ENCODE measurements around the gene NMRAL1. TPM values are rescaled to one million over a fixed set of nuclear protein-coding genes. Genes with fewer than 3 reads are reported as not detected.

The NMRAL1 gene
- total and polyA plus RNA-seq, 9 donors, result 15.0 to 72.7 (median 51.5) TPM

- Histone ChIP-seq H3K27ac (no peak overlapping the region), H3K27me3 (no peaks in the 10 kb centered on the region), H3K4me3 (no peak overlapping the region), H3K36me3 (no peaks in the 10 kb centered on the region), H3K9me3 (no peaks in the 10 kb centered on the region), H3K4me1 (ENCODE audit: insufficient read depth) (peaks cover 2% of the 10 kb centered on the region)
- WGBS, 3 donors, result 82 to 90% (median 83%) methylated on average over 10 of the region's 10 CpGs
- TF ChIP-seq CTCF (IDR thresholded peaks at IDR 0.05), result no peak
- TF ChIP-seq EP300 (IDR thresholded peaks at IDR 0.05), result no peak
- no peak for TF ChIP-seq POLR2A (IDR thresholded peaks at IDR 0.05)
- intact Hi-C loops (cut with DNase I), result no loop called here
- no peak for DNase-seq
These were observed 5.5 kb downstream of the NMRAL1 start for GRCh38 chr16:4468972-4469371.

- intact Hi-C loops (cut with DNase I), result no loop called here
- no peak for TF ChIP-seq EP300 (IDR thresholded peaks at IDR 0.05)
- no peak for TF ChIP-seq POLR2A (IDR thresholded peaks at IDR 0.05)
- Histone ChIP-seq H3K36me3 (no peaks in the 10 kb centered on the region), H3K27ac (no peak overlapping the region), H3K27me3 (no peaks in the 10 kb centered on the region), H3K4me3 (no peak overlapping the region), H3K9me3 (no peaks in the 10 kb centered on the region), H3K4me1 (ENCODE audit: insufficient read depth) (no peaks in the 10 kb centered on the region)
- 92 to 96% (median 95%) methylated on average over 16 of the region's 16 CpGs for WGBS, 3 donors
- no peak for DNase-seq
These were observed 6.5 kb downstream of the NMRAL1 start for GRCh38 chr16:4467916-4468315.

- TF ChIP-seq EP300 (IDR thresholded peaks at IDR 0.05) (no peak), POLR2A (IDR thresholded peaks at IDR 0.05) (no peak), CTCF (IDR thresholded peaks at IDR 0.05) (no peak)
- no peaks in the 10 kb centered on the region for H3K4me1 ChIP-seq (ENCODE audit: insufficient read depth)
- no peaks in the 10 kb centered on the region for H3K9me3 ChIP-seq
- H3K27ac ChIP-seq, result no peak overlapping the region
- H3K4me3 ChIP-seq, result no peak overlapping the region
- intact Hi-C loops (cut with DNase I), result no loop called here
- 86 to 89% (median 88%) methylated on average over 26 to 32 of the region's 32 CpGs for WGBS, 3 donors
- DNase-seq, result no peak
- H3K27me3 ChIP-seq, result no peaks in the 10 kb centered on the region
- no peaks in the 10 kb centered on the region for H3K36me3 ChIP-seq
These were observed 8.2 kb downstream of the NMRAL1 start for GRCh38 chr16:4465977-4466779.

- intact Hi-C loops (cut with DNase I), result no loop called here
- 76 to 82% (median 78%) methylated on average over 22 of the region's 22 CpGs for WGBS, 3 donors
- no peaks in the 10 kb centered on the region for H3K36me3 ChIP-seq
- H3K4me1 ChIP-seq (ENCODE audit: insufficient read depth), result peaks cover 10% of the 10 kb centered on the region
- no peaks in the 10 kb centered on the region for H3K9me3 ChIP-seq
- no peak for DNase-seq
- no peaks in the 10 kb centered on the region for H3K27me3 ChIP-seq
- no peak overlapping the region for H3K4me3 ChIP-seq
- H3K27ac ChIP-seq, result no peak overlapping the region
- TF ChIP-seq EP300 (IDR thresholded peaks at IDR 0.05), result no peak
- TF ChIP-seq CTCF (IDR thresholded peaks at IDR 0.05), result no peak
- no peak for TF ChIP-seq POLR2A (IDR thresholded peaks at IDR 0.05)
These were observed 10.8 kb downstream of the NMRAL1 start for GRCh38 chr16:4463522-4464163.

Data from ovary (tissue), 9 donors.